ENCODE results near the gene HTATIP2.

Gene HTATIP2

DNA sequence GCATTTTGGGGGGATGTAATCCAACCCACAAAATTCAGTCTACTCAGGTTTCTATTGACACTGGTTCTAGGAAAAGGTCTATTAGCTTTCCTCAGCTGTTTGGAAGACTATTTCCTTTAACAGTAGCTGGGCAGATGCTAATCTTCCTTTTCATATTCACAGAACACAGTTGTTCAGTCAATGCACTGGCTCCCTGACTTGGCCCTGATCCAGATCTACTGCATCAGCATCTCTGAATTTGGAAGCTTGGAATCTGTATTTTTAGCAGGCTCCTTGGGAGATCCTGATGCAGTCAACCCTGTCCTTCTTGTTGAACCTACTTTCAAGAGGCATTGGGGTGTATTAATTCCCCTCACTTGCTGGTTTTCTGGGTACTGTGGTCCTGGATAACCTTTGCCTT is 6.3 kb downstream of the HTATIP2 start:
- TF ChIP-seq EZH2phosphoT487 (IDR thresholded peaks at IDR 0.05; ENCODE audit: borderline replicate concordance, low read length) = no peak
- TF ChIP-seq, protein P1, sequence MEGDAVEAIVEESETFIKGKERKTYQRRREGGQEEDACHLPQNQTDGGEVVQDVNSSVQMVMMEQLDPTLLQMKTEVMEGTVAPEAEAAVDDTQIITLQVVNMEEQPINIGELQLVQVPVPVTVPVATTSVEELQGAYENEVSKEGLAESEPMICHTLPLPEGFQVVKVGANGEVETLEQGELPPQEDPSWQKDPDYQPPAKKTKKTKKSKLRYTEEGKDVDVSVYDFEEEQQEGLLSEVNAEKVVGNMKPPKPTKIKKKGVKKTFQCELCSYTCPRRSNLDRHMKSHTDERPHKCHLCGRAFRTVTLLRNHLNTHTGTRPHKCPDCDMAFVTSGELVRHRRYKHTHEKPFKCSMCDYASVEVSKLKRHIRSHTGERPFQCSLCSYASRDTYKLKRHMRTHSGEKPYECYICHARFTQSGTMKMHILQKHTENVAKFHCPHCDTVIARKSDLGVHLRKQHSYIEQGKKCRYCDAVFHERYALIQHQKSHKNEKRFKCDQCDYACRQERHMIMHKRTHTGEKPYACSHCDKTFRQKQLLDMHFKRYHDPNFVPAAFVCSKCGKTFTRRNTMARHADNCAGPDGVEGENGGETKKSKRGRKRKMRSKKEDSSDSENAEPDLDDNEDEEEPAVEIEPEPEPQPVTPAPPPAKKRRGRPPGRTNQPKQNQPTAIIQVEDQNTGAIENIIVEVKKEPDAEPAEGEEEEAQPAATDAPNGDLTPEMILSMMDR (IDR thresholded peaks at IDR 0.05; ENCODE audit: low read depth, low read length, poor library complexity, severe bottlenecking) = no peak
- H3K9me2 ChIP-seq (replicated peaks; ENCODE audit: control insufficient read depth, low read length) = no peaks in the 10 kb centered on the region
- H3F3A ChIP-seq (ENCODE audit: control insufficient read depth, insufficient read depth) = no peaks in the 10 kb centered on the region
- no peak overlapping the region for H3K27ac ChIP-seq (ENCODE audit: low read depth, low read length)
- H4K20me1 ChIP-seq (ENCODE audit: control insufficient read depth, insufficient read depth, low read depth, low read length) = no peaks in the 10 kb centered on the region
- no peaks in the 10 kb centered on the region for H3K79me2 ChIP-seq (ENCODE audit: control insufficient read depth, low read length)
- H3K4me3 ChIP-seq (ENCODE audit: low read length) = no peak overlapping the region
- H3K4me1 ChIP-seq (ENCODE audit: control insufficient read depth, low read length) = no peaks in the 10 kb centered on the region; the same call in 1 of the 2 replicates
- no peaks in the 10 kb centered on the region for H3K9me3 ChIP-seq (ENCODE audit: control insufficient read depth, insufficient read depth, low read length)
- H3K4me2 ChIP-seq (ENCODE audit: low read length) = no peak overlapping the region
- H3K27me3 ChIP-seq (ENCODE audit: control insufficient read depth, low read length) = no peaks in the 10 kb centered on the region
- no peaks in the 10 kb centered on the region; the same call in 1 of the 2 replicates for H3K36me3 ChIP-seq (ENCODE audit: control insufficient read depth, low read length)

DNA sequence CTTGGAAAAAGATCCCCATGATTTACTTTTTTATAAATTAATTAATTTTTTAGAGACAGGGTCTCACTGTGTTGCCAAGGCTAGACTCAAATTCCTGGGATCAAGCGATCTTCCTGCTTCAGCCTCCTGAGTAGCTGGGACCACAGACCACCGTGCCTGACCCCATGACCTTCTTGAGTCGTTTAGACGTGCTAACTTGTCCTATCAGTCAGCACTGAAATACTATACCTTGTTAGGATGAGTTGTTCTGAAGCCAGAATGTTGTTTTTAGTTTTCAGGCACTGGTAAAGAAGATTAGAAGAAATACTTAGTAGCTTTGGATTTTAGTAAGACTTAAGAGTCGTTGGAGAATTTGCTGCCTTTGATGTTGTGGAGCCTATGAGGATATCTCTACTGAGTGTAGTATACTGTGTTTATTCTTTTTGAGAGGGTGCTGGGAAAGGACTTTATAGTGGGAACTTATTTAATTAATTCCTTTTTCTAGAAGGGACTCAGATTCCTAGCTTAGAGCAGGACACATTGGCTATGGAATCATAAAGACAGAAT is 8.6 kb downstream of the HTATIP2 start:
- no peaks in the 10 kb centered on the region; the same call in 1 of the 2 replicates for H3K36me3 ChIP-seq (ENCODE audit: control insufficient read depth, low read length)
- H3K4me3 ChIP-seq (ENCODE audit: low read length) = no peak overlapping the region
- no peaks in the 10 kb centered on the region for H4K20me1 ChIP-seq (ENCODE audit: control insufficient read depth, insufficient read depth, low read depth, low read length)
- H3K9me3 ChIP-seq (ENCODE audit: control insufficient read depth, insufficient read depth, low read length) = no peaks in the 10 kb centered on the region
- H3K79me2 ChIP-seq (ENCODE audit: control insufficient read depth, low read length) = no peaks in the 10 kb centered on the region
- H3F3A ChIP-seq (ENCODE audit: control insufficient read depth, insufficient read depth) = no peaks in the 10 kb centered on the region
- no peak overlapping the region for H3K4me2 ChIP-seq (ENCODE audit: low read length)
- H3K4me1 ChIP-seq (ENCODE audit: control insufficient read depth, low read length) = no peaks in the 10 kb centered on the region
- no peaks in the 10 kb centered on the region for H3K9me2 ChIP-seq (replicated peaks; ENCODE audit: control insufficient read depth, low read length)
- H3K27ac ChIP-seq (ENCODE audit: low read depth, low read length) = no peak overlapping the region
- no peak for TF ChIP-seq EZH2phosphoT487 (IDR thresholded peaks at IDR 0.05; ENCODE audit: borderline replicate concordance, low read length)
- TF ChIP-seq, protein P1 (IDR thresholded peaks at IDR 0.05; ENCODE audit: low read depth, low read length, poor library complexity, severe bottlenecking) = no peak
- H3K27me3 ChIP-seq (ENCODE audit: control insufficient read depth, low read length) = no peaks in the 10 kb centered on the region

DNA sequence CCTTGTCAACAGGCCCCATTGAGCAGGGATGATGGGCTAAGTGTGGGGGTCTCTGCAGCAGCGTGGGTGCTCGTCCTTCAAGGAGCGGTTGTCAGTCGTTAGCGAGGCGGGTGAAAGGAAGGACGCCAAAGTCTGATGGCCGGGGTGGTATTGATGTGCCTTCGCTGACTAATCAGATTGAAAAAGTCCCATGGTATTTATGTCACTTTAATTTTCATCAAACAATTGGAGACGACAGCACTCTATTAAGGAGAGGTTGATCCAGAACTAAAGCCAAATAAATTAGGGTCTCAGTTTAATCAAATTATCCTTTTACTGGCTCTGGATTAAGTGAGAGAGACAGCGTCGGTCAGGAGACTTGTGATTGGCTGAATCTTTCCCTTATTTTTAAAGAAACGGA is 9.6 kb downstream of the HTATIP2 start:
- Histone ChIP-seq H3K4me3 (ENCODE audit: low read length) (no peak overlapping the region), H3K9me2 (replicated peaks; ENCODE audit: control insufficient read depth, low read length) (no peaks in the 10 kb centered on the region), H3K9me3 (ENCODE audit: control insufficient read depth, insufficient read depth, low read length) (no peaks in the 10 kb centered on the region), H4K20me1 (ENCODE audit: control insufficient read depth, insufficient read depth, low read depth, low read length) (no peaks in the 10 kb centered on the region), H3K4me1 (ENCODE audit: control insufficient read depth, low read length) (no peaks in the 10 kb centered on the region), H3K27ac (ENCODE audit: low read depth, low read length) (no peak overlapping the region), H3K36me3 (ENCODE audit: control insufficient read depth, low read length) (no peaks in the 10 kb centered on the region; the same call in 1 of the 2 replicates), H3K27me3 (ENCODE audit: control insufficient read depth, low read length) (no peaks in the 10 kb centered on the region), H3F3A (ENCODE audit: control insufficient read depth, insufficient read depth) (no peaks in the 10 kb centered on the region), H3K79me2 (ENCODE audit: control insufficient read depth, low read length) (no peaks in the 10 kb centered on the region), H3K4me2 (ENCODE audit: low read length) (no peak overlapping the region)
- TF ChIP-seq, protein P1 (IDR thresholded peaks at IDR 0.05; ENCODE audit: low read depth, low read length, poor library complexity, severe bottlenecking) = no peak
